ENCODE measurements around the gene AFDN.

DNA sequence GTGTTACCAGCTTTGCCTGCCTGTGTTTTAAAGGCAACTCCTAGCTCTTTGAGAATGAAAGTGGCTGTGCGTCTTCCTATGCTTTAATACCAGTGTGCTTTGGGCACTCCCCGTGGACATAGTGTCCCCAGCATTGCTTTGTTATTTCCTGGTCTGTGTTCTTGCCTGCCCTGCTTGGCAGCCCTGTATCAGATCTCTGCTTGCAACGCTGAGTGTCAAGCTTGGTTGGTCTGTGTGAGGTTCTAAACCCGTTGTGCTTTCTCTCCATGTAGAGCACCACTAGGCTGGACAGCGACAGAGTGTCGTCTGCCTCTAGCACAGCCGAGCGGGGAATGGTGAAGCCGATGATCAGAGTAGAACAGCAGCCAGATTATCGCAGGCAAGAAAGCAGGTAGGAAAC is 80.2 kb downstream of the AFDN start:
- TF ChIP-seq MYC (IDR thresholded peaks at IDR 0.05; ENCODE audit: low read depth, low read length), result no peak
- TF ChIP-seq, protein P1, sequence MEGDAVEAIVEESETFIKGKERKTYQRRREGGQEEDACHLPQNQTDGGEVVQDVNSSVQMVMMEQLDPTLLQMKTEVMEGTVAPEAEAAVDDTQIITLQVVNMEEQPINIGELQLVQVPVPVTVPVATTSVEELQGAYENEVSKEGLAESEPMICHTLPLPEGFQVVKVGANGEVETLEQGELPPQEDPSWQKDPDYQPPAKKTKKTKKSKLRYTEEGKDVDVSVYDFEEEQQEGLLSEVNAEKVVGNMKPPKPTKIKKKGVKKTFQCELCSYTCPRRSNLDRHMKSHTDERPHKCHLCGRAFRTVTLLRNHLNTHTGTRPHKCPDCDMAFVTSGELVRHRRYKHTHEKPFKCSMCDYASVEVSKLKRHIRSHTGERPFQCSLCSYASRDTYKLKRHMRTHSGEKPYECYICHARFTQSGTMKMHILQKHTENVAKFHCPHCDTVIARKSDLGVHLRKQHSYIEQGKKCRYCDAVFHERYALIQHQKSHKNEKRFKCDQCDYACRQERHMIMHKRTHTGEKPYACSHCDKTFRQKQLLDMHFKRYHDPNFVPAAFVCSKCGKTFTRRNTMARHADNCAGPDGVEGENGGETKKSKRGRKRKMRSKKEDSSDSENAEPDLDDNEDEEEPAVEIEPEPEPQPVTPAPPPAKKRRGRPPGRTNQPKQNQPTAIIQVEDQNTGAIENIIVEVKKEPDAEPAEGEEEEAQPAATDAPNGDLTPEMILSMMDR (IDR thresholded peaks at IDR 0.05; ENCODE audit: low read depth, low read length), result no peak
